Upper lobe of right lung (tissue), 1 donor: ENCODE results near the gene SEC24B. TPM values are rescaled to one million over a fixed set of nuclear protein-coding genes. Genes with fewer than 3 reads are reported as not detected.
"Not testable (repeated sequence)": the region's sequence is repeated elsewhere in the genome, so short reads cannot be mapped to it uniquely, and the experiment has no call there.

Source experiments
- ATAC-seq: fragments of 200-7000 bp; cut with Tn5 transposase; one replicate; pipeline ENCODE4 v1.9.1; 2020; ENCODE audit warnings: mild to moderate bottlenecking, moderate library complexity
- DNase-seq: peaks from one replicate; pipeline ENCODE4 v3.0.0-alpha.2; 2020
- H3K27ac ChIP-seq: fragments of 200-600 bp; one replicate; pipeline ENCODE4 v1.8.0; 2022
- H3K27me3 ChIP-seq: fragments of 200-600 bp; one replicate; pipeline ENCODE4 v1.8.0; 2022; ENCODE audit warnings: mild to moderate bottlenecking
- H3K36me3 ChIP-seq: fragments of 200-600 bp; one replicate; pipeline ENCODE4 v1.8.0; 2022
- H3K4me1 ChIP-seq: fragments of 200-600 bp; one replicate; pipeline ENCODE4 v1.8.0; 2022
- H3K4me3 ChIP-seq: fragments of 200-600 bp; one replicate; pipeline ENCODE4 v1.8.0; 2022; ENCODE audit warnings: mild to moderate bottlenecking
- H3K9me3 ChIP-seq: fragments of 200-600 bp; one replicate; pipeline ENCODE4 v1.8.0; 2022
- intact Hi-C: fragments of 100-400 bp; cut with DNase I; formaldehyde crosslinking; loops from one replicate; pipeline ENCODE4 v1.11.0; 2022
- total RNA-seq: library from RNA; stranded (reverse); fragmentation: NEBNext Ultra II Directional; extraction: Animal tissue kit (Norgen Biotek cat#: 25700); gene quantifications from one replicate; pipeline ENCODE4 v1.2.1, GENCODE V29; 2021
- TF ChIP-seq, protein P1 (sequence below): fragments of 200-600 bp; IDR thresholded peaks from one replicate; pipeline ENCODE4 v1.8.0; 2022; ENCODE audit warnings: antibody characterized with exemption
- donor health status: DM: no; HTN: yes; CAD: no; lungs with severe emphysema.

The SEC24B gene
- total RNA-seq, 1 donor from 2014 or later, result 34.6 TPM

DNA sequence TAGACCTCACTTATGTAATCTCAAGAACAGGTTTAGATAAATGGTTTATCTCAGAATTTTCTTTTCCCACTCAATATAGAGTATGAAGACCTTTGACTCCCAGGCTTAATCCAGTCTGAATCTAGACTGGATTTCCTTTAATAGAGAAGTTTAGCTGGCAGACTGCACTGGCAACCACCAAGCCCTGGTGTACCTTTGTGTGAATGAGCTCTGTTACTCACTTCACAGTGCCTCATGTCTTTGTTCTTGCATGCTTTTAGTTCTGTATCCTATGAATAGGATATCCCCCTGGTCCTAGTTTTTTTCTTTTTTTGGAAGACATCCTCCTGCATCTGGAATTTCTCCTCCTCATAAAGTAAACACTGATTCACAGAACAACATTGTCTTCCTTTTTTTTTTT, 73.3 kb downstream of the SEC24B start:
- intact Hi-C loops, result no loop called here
- Histone ChIP-seq H3K4me3 (no peak overlapping the region), H3K27ac (no peak overlapping the region), H3K27me3 (no peaks in the 10 kb centered on the region), H3K36me3 (peaks cover 63% of the 10 kb centered on the region), H3K9me3 (no peaks in the 10 kb centered on the region), H3K4me1 (no peaks in the 10 kb centered on the region)
- TF ChIP-seq, protein P1, sequence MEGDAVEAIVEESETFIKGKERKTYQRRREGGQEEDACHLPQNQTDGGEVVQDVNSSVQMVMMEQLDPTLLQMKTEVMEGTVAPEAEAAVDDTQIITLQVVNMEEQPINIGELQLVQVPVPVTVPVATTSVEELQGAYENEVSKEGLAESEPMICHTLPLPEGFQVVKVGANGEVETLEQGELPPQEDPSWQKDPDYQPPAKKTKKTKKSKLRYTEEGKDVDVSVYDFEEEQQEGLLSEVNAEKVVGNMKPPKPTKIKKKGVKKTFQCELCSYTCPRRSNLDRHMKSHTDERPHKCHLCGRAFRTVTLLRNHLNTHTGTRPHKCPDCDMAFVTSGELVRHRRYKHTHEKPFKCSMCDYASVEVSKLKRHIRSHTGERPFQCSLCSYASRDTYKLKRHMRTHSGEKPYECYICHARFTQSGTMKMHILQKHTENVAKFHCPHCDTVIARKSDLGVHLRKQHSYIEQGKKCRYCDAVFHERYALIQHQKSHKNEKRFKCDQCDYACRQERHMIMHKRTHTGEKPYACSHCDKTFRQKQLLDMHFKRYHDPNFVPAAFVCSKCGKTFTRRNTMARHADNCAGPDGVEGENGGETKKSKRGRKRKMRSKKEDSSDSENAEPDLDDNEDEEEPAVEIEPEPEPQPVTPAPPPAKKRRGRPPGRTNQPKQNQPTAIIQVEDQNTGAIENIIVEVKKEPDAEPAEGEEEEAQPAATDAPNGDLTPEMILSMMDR, result no peak
- ATAC-seq (no peak), DNase-seq (no peak)

GRCh38 chr4:109510687-109511086, 77.1 kb downstream of the SEC24B start:
- ATAC-seq (no peak), DNase-seq (no peak)
- intact Hi-C loops, result no loop called here
- no peak overlapping the region for H3K27ac ChIP-seq
- H3K9me3 ChIP-seq, result no peaks in the 10 kb centered on the region
- H3K4me3 ChIP-seq, result no peak overlapping the region
- H3K36me3 ChIP-seq, result peaks cover 85% of the 10 kb centered on the region
- H3K4me1 ChIP-seq, result no peaks in the 10 kb centered on the region
- TF ChIP-seq, protein P1, result no peak
- no peaks in the 10 kb centered on the region for H3K27me3 ChIP-seq

GRCh38 chr4:109511414-109511813, 77.8 kb downstream of the SEC24B start:
- intact Hi-C loops, result no loop called here
- no peaks in the 10 kb centered on the region for H3K9me3 ChIP-seq
- no peak overlapping the region for H3K27ac ChIP-seq
- H3K27me3 ChIP-seq, result no peaks in the 10 kb centered on the region
- TF ChIP-seq, protein P1, result no peak
- no peaks in the 10 kb centered on the region for H3K4me1 ChIP-seq
- no peak overlapping the region for H3K4me3 ChIP-seq
- DNase-seq (no peak), ATAC-seq (no peak)
- peaks cover 90% of the 10 kb centered on the region for H3K36me3 ChIP-seq

DNA sequence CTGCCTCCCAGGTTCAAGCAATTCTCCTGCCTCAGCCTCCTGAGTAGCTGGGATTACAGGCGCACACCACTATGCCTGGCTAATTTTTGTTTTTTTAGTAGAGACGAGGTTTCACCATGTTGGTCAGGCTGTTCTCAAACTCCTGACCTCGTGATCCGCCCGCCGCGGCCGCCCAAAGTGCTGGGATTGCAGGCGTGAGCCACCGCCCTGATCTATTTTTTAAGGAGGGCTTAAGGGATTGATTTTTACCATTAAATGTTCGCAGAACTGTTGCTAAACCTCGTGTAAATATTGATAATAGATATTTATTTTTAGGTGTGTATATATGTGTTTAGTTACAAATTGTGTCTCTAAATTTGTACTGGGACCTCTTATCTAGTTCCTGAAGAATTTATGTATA, 79.8 kb downstream of the SEC24B start:
- H3K27ac ChIP-seq, H3K4me1 ChIP-seq, H3K27me3 ChIP-seq, H3K4me3 ChIP-seq, intact Hi-C loops, H3K9me3 ChIP-seq, DNase-seq, ATAC-seq: not testable (repeated sequence)
- H3K36me3 ChIP-seq, result peaks cover 91% of the 10 kb centered on the region

DNA sequence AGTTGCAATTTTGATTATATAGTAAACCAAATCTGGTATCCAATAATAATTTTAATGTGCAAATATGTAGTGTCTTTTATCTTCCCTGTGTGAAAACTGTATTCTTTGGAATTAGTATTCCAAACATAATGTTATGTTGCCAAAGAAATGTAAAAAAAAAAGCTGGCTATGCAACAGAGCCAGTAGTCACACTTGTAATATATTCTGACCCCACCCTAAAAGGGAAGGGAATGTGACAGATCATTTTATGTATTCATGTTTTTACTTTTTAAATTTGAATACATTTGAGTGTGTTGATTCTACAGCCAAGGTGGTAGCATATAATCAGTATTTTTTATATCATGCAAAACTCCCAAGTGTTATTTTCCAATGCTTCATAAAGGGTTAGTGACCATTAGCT, 98.6 kb downstream of the SEC24B start:
- intact Hi-C loops, result no loop called here

GRCh38 chr4:109545401-109545800, 111.8 kb downstream of the SEC24B start:
- intact Hi-C loops, result no loop called here
- TF ChIP-seq, protein P1, result no peak
- Histone ChIP-seq H3K27ac (no peak overlapping the region), H3K4me3 (no peak overlapping the region), H3K4me1 (no peaks in the 10 kb centered on the region), H3K36me3 (peaks cover 24% of the 10 kb centered on the region), H3K27me3 (no peaks in the 10 kb centered on the region), H3K9me3 (no peaks in the 10 kb centered on the region)
- no peak for DNase-seq
- ATAC-seq, result no peak

More for the DNA sequence above, 98.6 kb downstream of the SEC24B start:
- H3K36me3 ChIP-seq, result peaks cover 89% of the 10 kb centered on the region
- TF ChIP-seq, protein P1, result no peak
- no peaks in the 10 kb centered on the region for H3K27me3 ChIP-seq
- no peak for DNase-seq
- H3K9me3 ChIP-seq, result no peaks in the 10 kb centered on the region
- no peak overlapping the region for H3K27ac ChIP-seq
- no peaks in the 10 kb centered on the region for H3K4me1 ChIP-seq
- no peak for ATAC-seq
- H3K4me3 ChIP-seq, result no peak overlapping the region
